ENCODE measurements around the gene SLC50A1. TPM values are rescaled to one million over a fixed set of nuclear protein-coding genes. Genes with fewer than 3 reads are reported as not detected.

Gene SLC50A1
- total and polyA plus RNA-seq, 2 of the 8 experiments (the other 6 are each of a cell fraction or from before 2014, with no cell fraction given) = 36.5 to 90.8 TPM

DNA sequence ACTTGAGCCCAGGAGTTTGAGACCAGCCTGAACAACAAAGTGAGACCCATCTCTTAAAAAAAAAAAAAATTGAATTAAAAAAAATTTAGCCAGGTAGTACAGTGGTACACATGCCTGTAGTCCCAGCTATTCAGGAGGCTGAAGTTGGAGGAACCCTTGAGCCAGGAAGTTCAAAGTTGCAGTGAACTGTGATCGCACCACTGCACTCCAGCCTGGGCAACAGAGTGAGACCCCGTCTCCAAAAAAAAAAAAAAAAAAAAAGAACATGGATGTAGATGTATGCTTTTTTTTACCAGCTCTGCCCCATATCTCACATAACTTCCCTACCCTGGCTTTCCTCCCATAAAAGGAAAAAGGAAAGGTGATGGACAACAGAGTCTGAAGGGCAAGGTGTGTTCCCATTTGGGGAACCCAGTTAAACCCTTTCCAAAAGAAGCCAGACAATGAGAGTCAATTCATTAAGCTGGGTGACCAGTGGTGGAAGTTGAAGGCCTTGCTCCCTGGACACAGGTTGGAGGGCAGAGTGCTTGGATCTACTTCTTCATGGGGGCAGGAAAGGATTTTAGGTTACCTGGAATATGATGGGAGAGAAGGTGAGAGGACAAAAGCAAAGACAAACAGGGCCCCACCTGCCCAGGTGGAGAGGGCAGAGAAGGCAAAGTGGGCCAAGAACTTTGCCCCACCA lies 34.6 kb downstream of the SLC50A1 start:
- H3K23ac ChIP-seq (ENCODE audit: insufficient read length) = no peak overlapping the region
- peaks cover 2% of the 10 kb centered on the region in 2 experiments for H4K20me1 ChIP-seq (replicated peaks in 1 of 2; ENCODE audit: control insufficient read depth in 1 of 2, insufficient read depth in 2 of 2, low read length in 2 of 2)
- peaks cover 5 to 27% (median 18%) of the 10 kb centered on the region in 4 experiments for H3K4me1 ChIP-seq (replicated peaks in 1 of 4; ENCODE audit: control insufficient read depth in 3 of 4, insufficient read depth in 4 of 4, low read length in 3 of 4)
- DNase-seq (ENCODE audit: low read depth in 1 of 2, low spot score in 2 of 2) = no peak
- no peak overlapping the region for H3K14ac ChIP-seq (ENCODE audit: insufficient read length)
- no peak overlapping the region for H4K91ac ChIP-seq (replicated peaks; ENCODE audit: insufficient read length, low read length)
- H3K9ac ChIP-seq (replicated peaks in 1 of 4; ENCODE audit: extremely low read depth in 1 of 4, low read depth in 3 of 4, low read length in 3 of 4) = no peak overlapping the region
- H2AK5ac ChIP-seq (ENCODE audit: low read depth, low read length) = no peak overlapping the region
- no peak overlapping the region for H2BK5ac ChIP-seq (ENCODE audit: low read depth, low read length)
- no peaks in the 10 kb centered on the region for H3K9me3 ChIP-seq (ENCODE audit: insufficient read depth in 2 of 2, low read depth in 1 of 2, low read length in 1 of 2)
- FAIRE-seq = no peak
- POLR2A ChIA-PET (ENCODE audit: partially characterized antibody) = interaction anchor here (1.2 to 20.5 kb wide), 2 partner anchors 31 to 55 kb away, joined by 3 to 512 read pairs; partner anchors contain the start of genes MTX1 and THBS3
- no peaks in the 10 kb centered on the region for H3K27me3 ChIP-seq (replicated peaks in 1 of 4; ENCODE audit: control insufficient read depth in 3 of 4, extremely low read depth in 1 of 4, insufficient read depth in 3 of 4, low read length in 3 of 4)
- H2BK120ac ChIP-seq (replicated peaks; ENCODE audit: low read depth, low read length) = no peak overlapping the region
- no peak overlapping the region for H3K4me3 ChIP-seq (ENCODE audit: extremely low read depth in 1 of 4, insufficient read depth in 2 of 4, low read depth in 3 of 4, low read length in 4 of 4)
- H3K79me2 ChIP-seq (ENCODE audit: control insufficient read depth in 1 of 2, insufficient read depth in 2 of 2, low read length in 2 of 2) = peaks cover 0 to 15% of the 10 kb centered on the region in 2 experiments; a peak in 2 of 4 replicates
- H3K4ac ChIP-seq (replicated peaks; ENCODE audit: insufficient read length, low read depth, low read length) = no peak overlapping the region
- no peak overlapping the region for H3K18ac ChIP-seq (ENCODE audit: extremely low read depth, low read length)
- H3K23me2 ChIP-seq (ENCODE audit: low read depth, low read length) = peaks cover 21% of the 10 kb centered on the region
- no peak overlapping the region for H2BK12ac ChIP-seq (ENCODE audit: low read depth, low read length)
- H3K4me2 ChIP-seq (ENCODE audit: insufficient read depth in 1 of 2, low read depth in 2 of 2, low read length in 2 of 2) = no peak overlapping the region
- H3K36me3 ChIP-seq (ENCODE audit: control insufficient read depth in 2 of 4, insufficient read depth in 4 of 4, low read length in 3 of 4) = peaks cover 0 to 10% (median 7%) of the 10 kb centered on the region in 4 experiments; a peak in 4 of 8 replicates
- no peak overlapping the region for H4K5ac ChIP-seq (ENCODE audit: insufficient read length, low read depth, low read length)
- 100% methylated on average over 1 of the region's 2 CpGs; no CpG with 5 or more reads in 1 of the 2 experiments for WGBS, 2 experiments (ENCODE audit: extremely low coverage in 1 of 2, insufficient coverage in 1 of 2, insufficient read length in 1 of 2, insufficient replicate concordance in 2 of 2, low coverage in 1 of 2, low lambda C conversion rate in 2 of 2, missing lambda C conversion rate in 1 of 2)
- no peak overlapping the region for H2BK20ac ChIP-seq (ENCODE audit: low read length)
- no peak overlapping the region for H3K27ac ChIP-seq (ENCODE audit: low read depth, low read length)
- H3K79me1 ChIP-seq (ENCODE audit: low read depth, low read length) = no peaks in the 10 kb centered on the region; the same call in 1 of the 2 replicates
- no peak for TF ChIP-seq E2F6 (IDR thresholded peaks at IDR 0.05)
- no peak for TF ChIP-seq SIX5 (IDR thresholded peaks at IDR 0.05; ENCODE audit: low read depth, low read length)
- no peak for TF ChIP-seq RAD21 (IDR thresholded peaks at IDR 0.05 in 1 of 2, conservative IDR thresholded peaks at IDR 0.05 in 1 of 2; ENCODE audit: low read depth in 2 of 2, low read length in 2 of 2)
- TF ChIP-seq EZH2 (IDR thresholded peaks at IDR 0.05; ENCODE audit: low read depth, low read length, severe bottlenecking) = no peak
- TF ChIP-seq ATF2 (IDR thresholded peaks at IDR 0.05; ENCODE audit: low read length) = no peak
- no peak for TF ChIP-seq CEBPB (IDR thresholded peaks at IDR 0.05; ENCODE audit: low read depth, low read length)
- no peak for TF ChIP-seq MAFK (IDR thresholded peaks at IDR 0.05; ENCODE audit: low read depth, low read length)
- TF ChIP-seq YY1 (IDR thresholded peaks at IDR 0.05; ENCODE audit: low read depth, low read length) = no peak
- no peak overlapping the region; the same call in 1 of the 2 replicates for H4K8ac ChIP-seq (ENCODE audit: extremely low read depth, insufficient read depth, low read length)
- H3K56ac ChIP-seq (replicated peaks; ENCODE audit: insufficient read length, low read depth, low read length) = no peak overlapping the region
- no peak overlapping the region for H2BK15ac ChIP-seq (ENCODE audit: low read length)
- CTCF ChIA-PET (ENCODE audit: partially characterized antibody) = interaction anchor here (1.1 to 12.4 kb wide), 8 partner anchors 36 to 109 kb away, joined by 3 to 215 read pairs (median 36); partner anchors contain the start of genes DPM3, EFNA1 and SLC50A1
- no peak overlapping the region for H2AFZ ChIP-seq (ENCODE audit: low read length)
